GM13976 (cell line): ENCODE results near the gene SIGLEC9.

ENCODE experiments used
- DNase-seq: peaks from one replicate; pipeline ENCODE4 v3.0.0; 2012; ENCODE audit warnings: low spot score
- CTCF ChIP-seq: IDR thresholded peaks from 2 replicates; pipeline ENCODE4 v1.5.1; 2012; ENCODE audit warnings: borderline replicate concordance, mild to moderate bottlenecking; ENCODE audit not compliant: insufficient read depth; ENCODE audit errors: extremely low read depth, missing control alignments, control extremely low read depth
- in situ Hi-C: fragments of 300-500 bp; cut with MboI; formaldehyde crosslinking; loops from one replicate; pipeline ENCODE4 v1.12.0; 2022; ENCODE audit warnings: low sequenced_read_pairs, mixed read lengths, inconsistent platforms; ENCODE audit not compliant: unreplicated experiment

SIGLEC9 gene

DNA sequence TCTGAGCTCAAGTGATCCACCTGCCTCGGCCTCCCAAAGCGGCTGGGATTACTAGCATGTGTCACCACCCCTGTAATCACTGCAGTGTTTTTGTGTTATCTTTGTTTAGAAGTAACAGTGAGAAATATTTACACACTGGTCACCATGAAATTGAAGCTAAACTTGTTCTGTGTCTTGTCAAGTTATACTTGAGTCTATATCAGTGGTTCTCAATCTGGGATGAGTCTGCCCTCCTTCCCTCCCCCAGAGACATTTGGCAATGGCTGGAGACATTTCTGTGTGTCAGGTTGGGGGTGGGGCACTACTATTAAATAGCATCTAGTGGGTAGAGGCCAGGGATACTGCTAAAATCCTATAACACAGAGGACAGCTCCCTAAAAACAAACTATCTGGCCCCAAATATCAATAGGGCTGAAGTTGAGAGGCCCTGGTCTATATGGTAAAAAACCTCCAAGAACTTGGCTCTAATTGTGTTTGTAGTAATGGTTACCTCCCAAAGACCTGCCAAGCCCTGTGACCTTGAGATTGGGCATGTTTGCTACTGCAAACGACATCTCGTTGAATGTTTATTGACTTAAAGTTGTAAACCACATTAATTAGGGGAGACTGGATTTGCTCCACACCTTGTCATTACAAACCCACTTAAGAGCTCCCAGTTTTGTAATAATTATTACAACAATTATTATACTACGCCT lies 23.4 kb upstream of the SIGLEC9 start:
- in situ Hi-C loops, result no loop called here
- no peak for TF ChIP-seq CTCF
- DNase-seq, result no peak

- in situ Hi-C loops, result no loop called here
- TF ChIP-seq CTCF, result no peak
Measured at GRCh38 chr19:51102991-51103390, 21.7 kb upstream of the SIGLEC9 start.

GRCh38 chr19:51103926-51104341 lies 20.8 kb upstream of the SIGLEC9 start:
- in situ Hi-C loops, result no loop called here
- no peak for TF ChIP-seq CTCF
- no peak for DNase-seq

More at GRCh38 chr19:51102991-51103390, 21.7 kb upstream of the SIGLEC9 start:
- no peak for DNase-seq

DNA sequence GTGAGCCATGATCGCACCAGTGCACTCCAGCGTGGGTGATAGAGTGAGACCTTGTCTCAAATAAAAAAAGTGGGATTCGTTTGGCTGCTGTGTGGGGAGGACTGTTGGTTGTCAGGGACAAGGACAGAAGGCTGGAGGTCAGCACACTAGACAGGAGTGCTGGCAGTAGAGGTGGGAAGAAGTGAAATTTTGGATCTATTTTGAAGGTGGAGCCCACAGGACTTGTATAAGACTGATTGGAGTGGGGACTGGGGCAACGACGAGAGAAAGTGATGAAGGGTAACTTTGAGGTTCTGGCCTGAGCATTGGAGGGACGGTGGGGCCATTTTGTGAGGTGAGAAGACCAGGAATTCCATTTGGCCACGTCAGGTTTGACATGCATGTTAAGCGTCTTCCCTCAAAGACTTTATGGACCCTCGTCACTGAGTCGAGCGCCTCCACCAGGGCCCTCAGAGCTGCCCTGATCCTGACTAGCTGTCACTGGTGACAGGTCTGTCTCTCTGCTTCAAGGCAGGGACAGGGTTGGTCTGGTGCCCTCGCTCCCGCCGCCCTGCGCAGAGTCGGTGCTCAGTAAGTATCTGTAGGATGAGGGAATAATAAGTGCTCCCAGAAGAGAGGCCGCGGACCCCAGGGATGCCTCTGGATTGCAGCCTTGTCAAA lies 17.2 kb upstream of the SIGLEC9 start:
- in situ Hi-C loops, result no loop called here
- DNase-seq, result no peak
- TF ChIP-seq CTCF, result no peak

GRCh38 chr19:51108066-51108804 lies 16.5 kb upstream of the SIGLEC9 start, which contains the start of gene CTU1:
TSS of gene CTU1 (minus strand) at chr19:51108409. CDS start at chr19:51104569, 3,840 bp downstream.
- in situ Hi-C loops, result no loop called here
- peak; percentile 98 for DNase-seq
- no peak for TF ChIP-seq CTCF

DNA sequence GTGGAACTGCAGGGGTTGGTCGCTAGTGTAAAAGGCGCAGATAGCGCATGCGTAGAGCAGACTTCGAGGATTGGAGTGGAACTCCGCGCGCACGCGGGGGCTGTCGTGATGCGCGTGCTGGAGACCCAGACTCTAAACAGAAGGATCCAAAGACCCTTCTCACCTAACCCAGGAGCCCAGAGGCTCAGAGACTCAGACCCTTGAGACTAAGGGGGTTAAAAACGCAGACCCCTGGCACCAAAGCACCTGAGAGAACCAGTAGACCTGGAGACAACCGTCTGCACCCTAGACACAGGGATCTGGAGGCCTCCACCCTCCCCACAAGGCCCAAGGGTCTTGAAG lies 15.9 kb upstream of the SIGLEC9 start:
- in situ Hi-C loops, result no loop called here
- DNase-seq, result no peak
- TF ChIP-seq CTCF, result no peak
